H1 (cell line): Measurements from ENCODE around the gene RPS6KB2. TPM values are rescaled to one million over a fixed set of nuclear protein-coding genes. Genes with fewer than 3 reads are reported as not detected.
"Not testable (repeated sequence)": the region's sequence is repeated elsewhere in the genome, so short reads cannot be mapped to it uniquely, and the experiment has no call there.

Source experiments
- CTCF ChIA-PET: fragments of 300-600 bp; sonication (Branson Sonifier 250); formaldehyde crosslinking; loops from one replicate; lab custom pipeline; 2021; ENCODE audit not compliant: partially characterized antibody; lab: Charles Lee
- POLR2A ChIA-PET: fragments of 300-600 bp; sonication (Branson Sonifier 250); formaldehyde crosslinking; loops from one replicate; lab custom pipeline; 2021; ENCODE audit warnings: inconsistent platforms; ENCODE audit not compliant: partially characterized antibody; lab: Charles Lee
- DNase-seq, 2 experiments: peaks; one replicate each; pipeline versions ENCODE4 v3.0.0 to v3.0.0-alpha.2; 2010 to 2022; ENCODE audit warnings: low spot score in 2 of 2, low read depth in 1 of 2, mixed read lengths in 1 of 2
- FAIRE-seq: peaks from 2 replicates; lab custom pipeline; 2011; peaks lifted over from hg19 to GRCh38; lab: Jason Lieb, UNC
- H2AFZ ChIP-seq: 2 replicates; pipeline ENCODE4 v1.8.1; 2012; ENCODE audit warnings: low read length, inconsistent platforms
- H2AK5ac ChIP-seq: 2 replicates; pipeline ENCODE4 v1.6.1; 2013; ENCODE audit warnings: low read depth, low read length
- H2BK120ac ChIP-seq: replicated peaks from 2 replicates; pipeline ENCODE3; 2013; ENCODE audit warnings: low read depth, low read length, inconsistent platforms
- H2BK12ac ChIP-seq: 2 replicates; pipeline ENCODE4 v1.6.1; 2013; ENCODE audit warnings: low read depth, low read length
- H2BK15ac ChIP-seq: 2 replicates; pipeline ENCODE4 v1.6.1; 2013; ENCODE audit warnings: low read length
- H2BK20ac ChIP-seq: 2 replicates; pipeline ENCODE4 v1.6.1; 2013; ENCODE audit warnings: low read length
- H2BK5ac ChIP-seq: 2 replicates; pipeline ENCODE4 v1.6.1; 2013; ENCODE audit warnings: low read depth, low read length
- H3K14ac ChIP-seq: 2 replicates; pipeline ENCODE4 v1.6.1; 2013; ENCODE audit warnings: inconsistent platforms; ENCODE audit not compliant: insufficient read length
- H3K18ac ChIP-seq: 2 replicates; pipeline ENCODE4 v1.6.1; 2013; ENCODE audit warnings: low read length; ENCODE audit errors: extremely low read depth
- H3K23ac ChIP-seq: 2 replicates; pipeline ENCODE4 v1.6.1; 2013; ENCODE audit warnings: inconsistent platforms; ENCODE audit not compliant: insufficient read length
- H3K23me2 ChIP-seq: 2 replicates; pipeline ENCODE4 v1.6.1; 2013; ENCODE audit warnings: low read depth, low read length
- H3K27ac ChIP-seq: 2 replicates; pipeline ENCODE4 v1.6.1; 2011; ENCODE audit warnings: low read depth, low read length, inconsistent platforms
- H3K27me3 ChIP-seq, 4 experiments: replicated peaks in 1 of 4; 1 replicate in 1 of 4; 2 replicates in 3 of 4; pipeline versions ENCODE4 v1.6.1 to v1.8.1; 2011 to 2013; ENCODE audit warnings: low read length in 3 of 4, mild to moderate bottlenecking in 3 of 4, inconsistent platforms in 2 of 4, mixed read lengths in 2 of 4, moderate library complexity in 1 of 4; ENCODE audit not compliant: control insufficient read depth in 3 of 4, insufficient read depth in 3 of 4; ENCODE audit errors: extremely low read depth in 1 of 4
- H3K36me3 ChIP-seq, 4 experiments: 2 replicates each; pipeline versions ENCODE4 v1.6.1 to v1.8.1; 2011 to 2013; ENCODE audit warnings: mild to moderate bottlenecking in 4 of 4, low read length in 3 of 4, moderate library complexity in 2 of 4, control low read depth in 1 of 4, inconsistent platforms in 1 of 4; ENCODE audit not compliant: insufficient read depth in 4 of 4, control insufficient read depth in 2 of 4
- H3K4ac ChIP-seq: replicated peaks from 2 replicates; pipeline ENCODE3; 2013; ENCODE audit warnings: low read length, low read depth, mixed read lengths, inconsistent platforms; ENCODE audit not compliant: insufficient read length
- H3K4me1 ChIP-seq, 4 experiments: replicated peaks in 1 of 4; 1 replicate in 1 of 4; 2 replicates in 3 of 4; pipeline versions ENCODE4 v1.6.1 to v1.8.1; 2011 to 2013; ENCODE audit warnings: low read length in 3 of 4, inconsistent platforms in 2 of 4, mixed read lengths in 1 of 4; ENCODE audit not compliant: insufficient read depth in 4 of 4, control insufficient read depth in 3 of 4
- H3K4me2 ChIP-seq, 2 experiments: 2 replicates each; pipeline versions ENCODE4 v1.6.1 to v1.8.1; 2011 to 2013; ENCODE audit warnings: low read depth in 2 of 2, low read length in 2 of 2, control low read depth in 1 of 2, inconsistent platforms in 1 of 2, mild to moderate bottlenecking in 1 of 2; ENCODE audit not compliant: insufficient read depth in 1 of 2
- H3K4me3 ChIP-seq, 4 experiments: fragments of 200-600, 300-600 bp in 1 of 4; sonication (generic), shearing (Covaris generic), sonication (Bioruptor Twin) in 1 of 4; 2 replicates each; pipeline versions ENCODE4 v1.5.1 to v1.8.1; 2011 to 2016; ENCODE audit warnings: low read length in 4 of 4, low read depth in 3 of 4, control low read depth in 2 of 4, inconsistent platforms in 2 of 4, mild to moderate bottlenecking in 2 of 4, mixed read lengths in 1 of 4, moderate library complexity in 1 of 4; ENCODE audit not compliant: insufficient read depth in 2 of 4; ENCODE audit errors: extremely low read depth in 1 of 4
- H3K56ac ChIP-seq: replicated peaks from 2 replicates; pipeline ENCODE3; 2013; ENCODE audit warnings: low read depth, mild to moderate bottlenecking, mixed read lengths, low read length, inconsistent platforms; ENCODE audit not compliant: insufficient read length
- H3K79me1 ChIP-seq: 2 replicates; pipeline ENCODE4 v1.6.1; 2013; ENCODE audit warnings: low read depth, low read length, control low read depth
- H3K79me2 ChIP-seq, 2 experiments: 2 replicates each; pipeline versions ENCODE4 v1.6.1 to v1.8.1; 2012 to 2013; ENCODE audit warnings: low read length in 2 of 2, mild to moderate bottlenecking in 2 of 2, inconsistent platforms in 1 of 2; ENCODE audit not compliant: insufficient read depth in 2 of 2, control insufficient read depth in 1 of 2
- H3K9ac ChIP-seq, 4 experiments: replicated peaks in 1 of 4; 1 replicate in 1 of 4; 2 replicates in 3 of 4; pipeline versions ENCODE4 v1.6.1 to v1.8.1; 2011 to 2013; ENCODE audit warnings: low read depth in 3 of 4, low read length in 3 of 4, control low read depth in 2 of 4, mild to moderate bottlenecking in 2 of 4, moderate library complexity in 2 of 4, inconsistent platforms in 1 of 4; ENCODE audit errors: extremely low read depth in 1 of 4
- H3K9me3 ChIP-seq, 2 experiments: 2 replicates each; pipeline versions ENCODE4 v1.6.1 to v1.8.1; 2012 to 2013; ENCODE audit warnings: mild to moderate bottlenecking in 2 of 2, moderate library complexity in 2 of 2, control low read depth in 1 of 2, inconsistent platforms in 1 of 2, low read depth in 1 of 2, low read length in 1 of 2, mixed read lengths in 1 of 2; ENCODE audit not compliant: insufficient read depth in 2 of 2
- H4K20me1 ChIP-seq, 2 experiments: replicated peaks in 1 of 2; 2 replicates each; pipeline versions ENCODE3 to v1.8.1; 2011 to 2013; ENCODE audit warnings: inconsistent platforms in 2 of 2, low read length in 2 of 2, mild to moderate bottlenecking in 1 of 2; ENCODE audit not compliant: insufficient read depth in 2 of 2, control insufficient read depth in 1 of 2
- H4K5ac ChIP-seq: 2 replicates; pipeline ENCODE4 v1.6.1; 2013; ENCODE audit warnings: low read length, low read depth, mixed read lengths, inconsistent platforms; ENCODE audit not compliant: insufficient read length
- H4K8ac ChIP-seq: 2 replicates; pipeline ENCODE4 v1.8.0; 2013; ENCODE audit warnings: mild to moderate bottlenecking, moderate library complexity, low read length, inconsistent platforms; ENCODE audit not compliant: insufficient read depth; ENCODE audit errors: extremely low read depth
- H4K91ac ChIP-seq: replicated peaks from 2 replicates; pipeline ENCODE3; 2013; ENCODE audit warnings: low read length, mixed read lengths, inconsistent platforms; ENCODE audit not compliant: insufficient read length
- WGBS, 2 experiments: shearing (Covaris generic) in 1 of 2; methylation state at CpG; one replicate each; pipeline versions ENCODE4 v1.1.6 to v1.1.7; 2013 to 2015; ENCODE audit warnings: low lambda C conversion rate in 2 of 2, mixed read lengths in 2 of 2, inconsistent platforms in 1 of 2, low coverage in 1 of 2, missing lambda C conversion rate in 1 of 2; ENCODE audit not compliant: insufficient replicate concordance in 2 of 2, insufficient coverage in 1 of 2, insufficient read length in 1 of 2; ENCODE audit errors: extremely low coverage in 1 of 2, missing lambda C conversion rate in 1 of 2; 5-methylcytosine and 5-hydroxymethylcytosine counted together
- polyA plus RNA-seq, 7 experiments: library from polyadenylated mRNA; depleted of rRNA in 3 of 7; stranded (reverse) in 5 of 7; unstranded in 2 of 7; fragments of >200 nt in 5 of 7; fragments of 200-250 nt in 2 of 7; gene quantifications; 1 replicate in 5 of 7; 2 replicates in 1 of 7; 4 replicates in 1 of 7; pipeline versions ENCODE4 v1.2.1 to v1.2.3, GENCODE V29; 2011 to 2013; ENCODE audit warnings: missing spikeins in 2 of 7, mixed read lengths in 2 of 7
- total RNA-seq: library from RNA; stranded (reverse); fragmentation: NEBNext Ultra II Directional; extraction: Animal tissue kit (Norgen Biotek cat#: 25700); gene quantifications from 2 replicates; pipeline ENCODE4 v1.2.1, GENCODE V29; 2021

Gene RPS6KB2
- total and polyA plus RNA-seq, 2 of the 8 experiments (the other 6 are each of a cell fraction or from before 2014, with no cell fraction given) = 41.0 to 47.1 TPM

DNA sequence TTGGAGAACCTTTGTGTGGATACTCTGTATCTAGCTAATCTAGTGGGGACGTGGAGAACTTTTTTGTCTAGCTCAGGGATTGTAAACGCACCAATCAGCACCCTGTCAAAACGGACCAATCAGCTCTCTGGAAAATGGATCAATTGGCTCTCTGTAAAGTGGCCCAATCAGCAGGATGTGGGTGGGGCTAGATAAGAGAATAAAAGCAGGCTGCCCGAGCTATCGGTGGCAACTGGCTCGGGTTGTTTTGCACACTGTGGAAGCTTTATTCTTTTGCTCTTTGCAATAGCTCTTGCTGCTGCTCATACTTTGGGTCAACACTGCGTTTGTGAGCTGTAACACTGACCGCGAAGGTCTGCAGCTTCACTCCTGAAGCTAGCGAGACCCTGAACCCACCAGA lies 48.4 kb downstream of the RPS6KB2 start:
- H3K23ac ChIP-seq, H2BK5ac ChIP-seq, H2AK5ac ChIP-seq, H3K4ac ChIP-seq, H4K8ac ChIP-seq, H3K36me3 ChIP-seq, H3K14ac ChIP-seq, H3K56ac ChIP-seq, H3K4me1 ChIP-seq, H2AFZ ChIP-seq, H2BK120ac ChIP-seq, H3K79me1 ChIP-seq, H4K91ac ChIP-seq, DNase-seq, H2BK12ac ChIP-seq, H3K9me3 ChIP-seq, H3K4me2 ChIP-seq, H3K4me3 ChIP-seq, H2BK20ac ChIP-seq, FAIRE-seq, H2BK15ac ChIP-seq, H3K18ac ChIP-seq, H4K20me1 ChIP-seq, H3K79me2 ChIP-seq, H3K23me2 ChIP-seq, H3K9ac ChIP-seq, H4K5ac ChIP-seq, H3K27ac ChIP-seq, H3K27me3 ChIP-seq: not testable (repeated sequence)
- POLR2A ChIA-PET = interaction anchor here (1.5 kb wide), 1 partner anchor 12 kb away, joined by 6 read pairs; no protein-coding TSS in a partner anchor
- 94% methylated on average over 10 of the region's 10 CpGs; no CpG with 5 or more reads in 1 of the 2 experiments for WGBS, 2 experiments
- CTCF ChIA-PET = interaction anchor here (1.1 to 2.8 kb wide), 4 partner anchors 63 to 215 kb away, joined by 3 to 8 read pairs (median 6); no protein-coding TSS in a partner anchor
